Measurements from ENCODE around the gene SETBP1. TPM values are rescaled to one million over a fixed set of nuclear protein-coding genes. Genes with fewer than 3 reads are reported as not detected.

SETBP1 gene
- total and polyA plus RNA-seq, 2 of the 4 experiments (the other 2 are of a cell fraction): 0.19 to 0.36 TPM

GRCh38 chr18:45050712-45051601, 370.3 kb downstream of the SETBP1 start (continued):
- no peak for TF ChIP-seq MAZ (IDR thresholded peaks at IDR 0.05; ENCODE audit: borderline replicate concordance, low read depth, low read length)
- TF ChIP-seq MXI1 (IDR thresholded peaks at IDR 0.05; ENCODE audit: borderline replicate concordance, low read depth, low read length): no peak
- no peak for TF ChIP-seq SMC3 (IDR thresholded peaks at IDR 0.05; ENCODE audit: low read depth, low read length)

GRCh38 chr18:45054636-45055035, 373.9 kb downstream of the SETBP1 start:
- DNase-seq (no peak), ATAC-seq (ENCODE audit: low read depth) (no peak)
- no peak overlapping the region for H3K9ac ChIP-seq (ENCODE audit: low read depth, low read length)
- H3K4me2 ChIP-seq (ENCODE audit: low read depth, low read length): no peak overlapping the region
- H4K5ac ChIP-seq (ENCODE audit: low read depth, low read length): no peak overlapping the region
- dilution Hi-C loops (cut with HindIII; ENCODE audit: low sequenced_read_pairs, unreplicated experiment) (no loop called here), in situ Hi-C loops (cut with MboI; ENCODE audit: low sequenced_read_pairs) (no loop called here), intact Hi-C loops (cut with micrococcal nuclease) (loop anchor here (5.0 kb wide), 1 partner anchor 113 kb away; no protein-coding TSS in a partner anchor)
- POLR2A ChIA-PET (ENCODE audit: unreplicated experiment): no interaction called here
- no peak overlapping the region for H2BK120ac ChIP-seq (ENCODE audit: low read depth, low read length)
- no peaks in the 10 kb centered on the region for H3K27me3 ChIP-seq (ENCODE audit: control insufficient read depth, insufficient read depth, low read length)
- H2AK5ac ChIP-seq (ENCODE audit: low read depth, low read length): no peak overlapping the region
- no peak overlapping the region for H3K23ac ChIP-seq (ENCODE audit: low read depth, low read length)
- WGBS, 2 experiments (ENCODE audit: extremely low coverage in 2 of 2, insufficient read length in 1 of 2): 86% methylated on average over 2 of the region's 3 CpGs; no CpG with 5 or more reads in 1 of the 2 experiments
- H2BK5ac ChIP-seq (ENCODE audit: low read depth, low read length, poor library complexity, severe bottlenecking): no peak overlapping the region
- no peak overlapping the region for H3K4ac ChIP-seq (ENCODE audit: low read depth, low read length)
- H2BK15ac ChIP-seq (ENCODE audit: low read depth, low read length): no peak overlapping the region
- TF ChIP-seq CHD1 (IDR thresholded peaks at IDR 0.05; ENCODE audit: low read depth, low read length): no peak
- TF ChIP-seq BHLHE40 (IDR thresholded peaks at IDR 0.05; ENCODE audit: low read depth, low read length): no peak
- no peak for TF ChIP-seq USF2 (IDR thresholded peaks at IDR 0.05; ENCODE audit: low read depth, low read length)
- no peak for TF ChIP-seq NFE2L2 (IDR thresholded peaks at IDR 0.05; ENCODE audit: low read depth, low read length)
- TF ChIP-seq SMC3 (IDR thresholded peaks at IDR 0.05; ENCODE audit: low read depth, low read length): no peak
- no peak for TF ChIP-seq MAFK (IDR thresholded peaks at IDR 0.05; ENCODE audit: low read depth, low read length)
- no peak for TF ChIP-seq POLR2A (IDR thresholded peaks at IDR 0.05; ENCODE audit: low read depth, low read length)
- no peak for TF ChIP-seq CEBPB (IDR thresholded peaks at IDR 0.05; ENCODE audit: low read depth, low read length)
- TF ChIP-seq RFX5 (IDR thresholded peaks at IDR 0.05; ENCODE audit: low read depth, low read length): no peak
- TF ChIP-seq MAZ (IDR thresholded peaks at IDR 0.05; ENCODE audit: borderline replicate concordance, low read depth, low read length): no peak
- TF ChIP-seq FOS (IDR thresholded peaks at IDR 0.05; ENCODE audit: low read depth, low read length): no peak
- no peak for TF ChIP-seq MXI1 (IDR thresholded peaks at IDR 0.05; ENCODE audit: borderline replicate concordance, low read depth, low read length)
- TF ChIP-seq RCOR1 (IDR thresholded peaks at IDR 0.05; ENCODE audit: insufficient replicate concordance, low read length): no peak
- TF ChIP-seq RAD21 (IDR thresholded peaks at IDR 0.05; ENCODE audit: low read length): no peak
- no peak overlapping the region for H3K27ac ChIP-seq (ENCODE audit: insufficient read depth, low read length)
- no peak overlapping the region for H3K18ac ChIP-seq (ENCODE audit: low read depth, low read length)
- peaks cover 18% of the 10 kb centered on the region for H3K4me1 ChIP-seq (ENCODE audit: control insufficient read depth, insufficient read depth, low read length)
- H3K36me3 ChIP-seq (ENCODE audit: control insufficient read depth, insufficient read depth, low read length): no peaks in the 10 kb centered on the region
- no peaks in the 10 kb centered on the region for H4K20me1 ChIP-seq (ENCODE audit: insufficient read depth, low read length)
- H3K9me1 ChIP-seq (ENCODE audit: insufficient read depth, low read length): no peaks in the 10 kb centered on the region; the same call in 1 of the 2 replicates
- no peak overlapping the region for H4K91ac ChIP-seq (ENCODE audit: insufficient read depth, low read depth, low read length)
- no peaks in the 10 kb centered on the region for H3K9me3 ChIP-seq (ENCODE audit: control insufficient read depth, insufficient read depth, low read length)
- no TSS peak for BruUV-seq (replicated peaks)
- no peak overlapping the region for H2AK9ac ChIP-seq (replicated peaks; ENCODE audit: low read depth, low read length, poor library complexity)
- H3K4me3 ChIP-seq (ENCODE audit: insufficient read depth, low read depth, low read length): no peak overlapping the region
- H3K14ac ChIP-seq (replicated peaks; ENCODE audit: low read depth, low read length): no peak overlapping the region
- no peak overlapping the region for H3K56ac ChIP-seq (ENCODE audit: extremely low read depth, insufficient read depth, low read length)
- H4K8ac ChIP-seq (ENCODE audit: low read depth in 2 of 2, low read length in 2 of 2): no peak overlapping the region
- no peak overlapping the region for H2AFZ ChIP-seq (replicated peaks; ENCODE audit: low read length, poor library complexity)
- no peak overlapping the region for H2BK20ac ChIP-seq (ENCODE audit: low read depth, low read length)
- no peaks in the 10 kb centered on the region for H3K79me1 ChIP-seq (ENCODE audit: low read depth in 1 of 2, low read length in 2 of 2)
- CTCF ChIA-PET: no interaction called here

All from IMR-90 (cell line).